SK-N-SH (cell line): ENCODE results near the gene GSTCD.

Source experiments
- CTCF ChIP-seq: fragments of 200-600 bp; sonication (generic); IDR thresholded peaks from 2 replicates; pipeline ENCODE4 v1.6.1; 2017; ENCODE audit warnings: antibody characterized with exemption, mild to moderate bottlenecking, moderate library complexity
- EP300 ChIP-seq, 2 experiments: IDR thresholded peaks; 2 replicates each; pipeline versions ENCODE4 v1.4.0 to v1.6.1; 2012; ENCODE audit warnings: borderline replicate concordance in 1 of 2, low read depth in 1 of 2, low read length in 1 of 2
- EZH2phosphoT487 ChIP-seq: fragments of 200-600 bp; sonication (generic); IDR thresholded peaks from 2 replicates; pipeline ENCODE4 v1.6.1; 2017; ENCODE audit warnings: low read depth, mixed run types, mild to moderate bottlenecking, antibody characterized with exemption, moderate library complexity, borderline replicate concordance
- FOXJ3 ChIP-seq: sonication (generic); formaldehyde crosslinking; IDR thresholded peaks from 2 replicates; pipeline ENCODE4 v1.5.1; 2020; ENCODE audit warnings: mild to moderate bottlenecking, missing genetic modification reagents
- POLR2AphosphoS5 ChIP-seq: IDR thresholded peaks from 2 replicates; pipeline ENCODE4 v1.6.1; 2012; ENCODE audit warnings: low read depth, low read length
- RAD21 ChIP-seq: IDR thresholded peaks from 2 replicates; pipeline ENCODE4 v1.6.1; 2012; ENCODE audit warnings: mild to moderate bottlenecking, low read length
- REST ChIP-seq: IDR thresholded peaks from 2 replicates; pipeline ENCODE4 v1.6.1; 2012; ENCODE audit warnings: mild to moderate bottlenecking, low read depth, low read length, moderate library complexity
- TAF1 ChIP-seq: IDR thresholded peaks from 2 replicates; pipeline ENCODE4 v1.6.1; 2012; ENCODE audit warnings: low read depth, mild to moderate bottlenecking, low read length, moderate library complexity, borderline replicate concordance
- TCF12 ChIP-seq: IDR thresholded peaks from 2 replicates; pipeline ENCODE4 v1.4.0; 2012
- YY1 ChIP-seq: IDR thresholded peaks from 2 replicates; pipeline ENCODE4 v1.4.0; 2012; ENCODE audit warnings: low read depth, mild to moderate bottlenecking

- TF ChIP-seq TCF12: no peak
- TF ChIP-seq TAF1: no peak
- no peak for TF ChIP-seq FOXJ3
- TF ChIP-seq REST: no peak
- TF ChIP-seq EP300 (IDR thresholded peaks at IDR 0.05; ENCODE audit: borderline replicate concordance in 1 of 2, low read depth in 1 of 2, low read length in 1 of 2): no peak
- no peak for TF ChIP-seq CTCF
- no peak for TF ChIP-seq EZH2phosphoT487
- TF ChIP-seq RAD21: no peak
- no peak for TF ChIP-seq POLR2AphosphoS5
- TF ChIP-seq YY1: no peak
These were observed 10.0 kb upstream of the GSTCD start for GRCh38 chr4:105698607-105699006.
